ENCODE data around the gene ROR2.

GRCh38 chr9:91781906-91782305 is 168.1 kb downstream of the ROR2 start:
- no peak for TF ChIP-seq SIN3A (IDR thresholded peaks at IDR 0.05; ENCODE audit: borderline replicate concordance, insufficient read depth, low read length)
- no peak for TF ChIP-seq POLR2AphosphoS5 (IDR thresholded peaks at IDR 0.05; ENCODE audit: low read depth, low read length)
- no peak for TF ChIP-seq REST (IDR thresholded peaks at IDR 0.05; ENCODE audit: insufficient read depth in 1 of 2, low read depth in 2 of 2, low read length in 2 of 2)
- no peak for TF ChIP-seq FOXP2 (optimal IDR thresholded peaks at IDR 0.05; ENCODE audit: borderline replicate concordance, extremely low read depth, extremely low read length, insufficient read depth)
